NCI-H1417 (cell line): ENCODE data around the gene WASF2.
"Not testable (repeated sequence)": the region's sequence is repeated elsewhere in the genome, so short reads cannot be mapped to it uniquely, and the experiment has no call there.

Experiments
- DNase-seq, 3 experiments: peaks; one replicate each; lab custom pipeline; 2025; lab: John Stamatoyannopoulos, UW

The WASF2 gene, protein sequence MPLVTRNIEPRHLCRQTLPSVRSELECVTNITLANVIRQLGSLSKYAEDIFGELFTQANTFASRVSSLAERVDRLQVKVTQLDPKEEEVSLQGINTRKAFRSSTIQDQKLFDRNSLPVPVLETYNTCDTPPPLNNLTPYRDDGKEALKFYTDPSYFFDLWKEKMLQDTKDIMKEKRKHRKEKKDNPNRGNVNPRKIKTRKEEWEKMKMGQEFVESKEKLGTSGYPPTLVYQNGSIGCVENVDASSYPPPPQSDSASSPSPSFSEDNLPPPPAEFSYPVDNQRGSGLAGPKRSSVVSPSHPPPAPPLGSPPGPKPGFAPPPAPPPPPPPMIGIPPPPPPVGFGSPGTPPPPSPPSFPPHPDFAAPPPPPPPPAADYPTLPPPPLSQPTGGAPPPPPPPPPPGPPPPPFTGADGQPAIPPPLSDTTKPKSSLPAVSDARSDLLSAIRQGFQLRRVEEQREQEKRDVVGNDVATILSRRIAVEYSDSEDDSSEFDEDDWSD

GRCh38 chr1:27489973-27490741 lies at the start of gene WASF2:
Gene WASF2, minus strand, starts transcription at chr1:27490167. Its CDS starts 61,277 bp downstream, at chr1:27428890.
- DNase-seq, result peak; percentile 98

DNA sequence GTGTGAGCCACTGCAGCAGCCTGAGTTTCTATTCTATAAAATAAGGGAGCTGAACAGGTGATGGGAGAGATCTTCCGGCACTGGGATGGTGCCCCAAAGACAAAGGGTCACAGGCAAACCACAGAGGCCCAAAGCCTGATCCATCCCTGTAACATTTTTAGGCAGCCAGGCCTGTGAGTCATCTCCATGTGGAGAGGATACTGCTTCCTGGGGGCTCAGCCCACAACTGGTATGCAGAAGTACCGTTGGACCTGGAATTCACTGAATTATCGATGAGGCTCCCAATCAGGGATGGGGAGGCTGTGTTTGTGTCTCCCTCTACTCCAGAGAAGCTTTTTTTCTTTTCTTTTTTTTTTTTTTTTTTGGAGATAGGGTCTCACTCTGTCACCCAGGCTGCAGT lies 48.8 kb upstream of the WASF2 start:
- no peak for DNase-seq

GRCh38 chr1:27538305-27538676 lies 48.3 kb upstream of the WASF2 start:
- DNase-seq, result not testable (repeated sequence)

GRCh38 chr1:27536767-27537166 lies 46.8 kb upstream of the WASF2 start:
- peak; percentile 44 to 90 (median 75) for DNase-seq

DNA sequence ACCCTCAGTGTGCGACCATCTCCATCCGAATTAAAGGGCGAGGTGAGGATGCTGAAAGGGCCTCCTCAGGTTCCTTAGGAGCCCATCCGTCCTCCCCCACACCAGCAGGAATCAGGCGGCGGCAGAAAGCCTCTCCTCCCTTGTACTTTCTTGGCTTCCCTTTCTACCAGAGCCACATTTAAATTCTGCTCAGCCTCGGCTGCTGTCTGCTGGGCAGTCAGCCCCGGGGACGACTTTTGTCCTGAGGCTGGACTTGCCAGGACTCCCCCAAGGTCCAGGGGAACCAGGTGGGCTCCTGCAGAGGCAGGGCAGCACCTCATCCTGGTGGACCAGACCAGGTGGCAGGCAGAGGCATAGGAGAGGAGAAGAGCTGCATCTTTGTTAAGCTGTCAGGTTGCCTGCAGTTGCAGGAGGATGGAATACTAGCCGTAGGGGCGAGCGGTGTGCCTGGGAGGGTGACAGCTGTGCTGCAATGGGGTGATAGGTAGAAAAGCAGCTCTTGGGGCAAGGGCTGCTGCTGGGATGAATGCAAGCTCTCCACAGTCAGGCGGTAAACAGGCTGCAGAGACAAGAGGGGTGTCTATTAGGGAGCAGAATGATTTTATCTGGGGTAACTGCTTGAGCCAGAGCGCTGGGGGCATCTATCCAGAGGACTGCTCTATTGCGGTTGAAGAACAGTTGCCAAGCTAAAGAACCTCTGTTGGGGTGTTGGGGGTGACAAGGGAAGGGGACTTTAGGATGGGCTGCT lies 46.2 kb upstream of the WASF2 start:
- DNase-seq, result no peak

GRCh38 chr1:27535386-27535785 lies 45.4 kb upstream of the WASF2 start:
- no peak for DNase-seq

DNA sequence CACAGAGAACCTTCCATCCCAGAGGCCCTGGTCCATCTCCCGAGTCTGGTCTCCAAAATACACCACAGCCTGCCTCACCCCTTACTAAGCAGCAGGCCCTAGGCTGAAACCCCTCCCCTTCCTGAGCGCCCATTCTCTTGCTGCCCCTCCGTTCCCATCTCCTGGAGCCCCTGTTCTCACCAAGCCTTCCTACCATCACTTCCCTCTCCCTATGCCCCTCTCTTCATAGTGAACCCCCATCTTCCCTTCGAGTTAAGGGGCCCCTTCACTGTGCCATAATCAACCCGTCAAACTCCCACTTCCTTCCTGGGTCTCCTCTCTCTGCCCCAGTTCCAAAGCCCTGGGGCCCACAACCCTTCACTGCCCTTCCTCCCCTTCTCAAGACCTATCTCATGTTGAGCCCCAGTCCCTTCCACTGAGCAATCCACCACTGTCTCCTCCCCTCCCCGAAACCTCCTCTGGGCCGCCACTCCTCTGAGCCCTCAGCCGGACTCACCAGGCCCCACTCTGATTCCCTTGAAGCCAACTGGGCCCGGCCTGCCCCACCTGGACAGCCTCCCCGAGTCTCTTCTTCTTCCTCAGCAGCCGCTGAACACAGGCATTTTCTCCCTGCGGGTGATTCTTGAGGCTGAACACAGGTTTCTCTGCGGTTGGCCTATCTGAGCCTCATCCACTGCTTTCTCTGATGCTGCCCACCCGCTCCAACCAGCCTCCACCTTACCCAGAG lies 42.2 kb upstream of the WASF2 start:
- DNase-seq, result no peak

- no peak for DNase-seq
Observed at GRCh38 chr1:27530192-27530591, 40.2 kb upstream of the WASF2 start.

GRCh38 chr1:27529704-27530018 lies 39.7 kb upstream of the WASF2 start:
- DNase-seq, result peak; percentile 25 to 68 (median 34)

- DNase-seq, result peak; percentile 70 to 93 (median 90)
Observed at GRCh38 chr1:27528818-27529703, 39.1 kb upstream of the WASF2 start.

DNA sequence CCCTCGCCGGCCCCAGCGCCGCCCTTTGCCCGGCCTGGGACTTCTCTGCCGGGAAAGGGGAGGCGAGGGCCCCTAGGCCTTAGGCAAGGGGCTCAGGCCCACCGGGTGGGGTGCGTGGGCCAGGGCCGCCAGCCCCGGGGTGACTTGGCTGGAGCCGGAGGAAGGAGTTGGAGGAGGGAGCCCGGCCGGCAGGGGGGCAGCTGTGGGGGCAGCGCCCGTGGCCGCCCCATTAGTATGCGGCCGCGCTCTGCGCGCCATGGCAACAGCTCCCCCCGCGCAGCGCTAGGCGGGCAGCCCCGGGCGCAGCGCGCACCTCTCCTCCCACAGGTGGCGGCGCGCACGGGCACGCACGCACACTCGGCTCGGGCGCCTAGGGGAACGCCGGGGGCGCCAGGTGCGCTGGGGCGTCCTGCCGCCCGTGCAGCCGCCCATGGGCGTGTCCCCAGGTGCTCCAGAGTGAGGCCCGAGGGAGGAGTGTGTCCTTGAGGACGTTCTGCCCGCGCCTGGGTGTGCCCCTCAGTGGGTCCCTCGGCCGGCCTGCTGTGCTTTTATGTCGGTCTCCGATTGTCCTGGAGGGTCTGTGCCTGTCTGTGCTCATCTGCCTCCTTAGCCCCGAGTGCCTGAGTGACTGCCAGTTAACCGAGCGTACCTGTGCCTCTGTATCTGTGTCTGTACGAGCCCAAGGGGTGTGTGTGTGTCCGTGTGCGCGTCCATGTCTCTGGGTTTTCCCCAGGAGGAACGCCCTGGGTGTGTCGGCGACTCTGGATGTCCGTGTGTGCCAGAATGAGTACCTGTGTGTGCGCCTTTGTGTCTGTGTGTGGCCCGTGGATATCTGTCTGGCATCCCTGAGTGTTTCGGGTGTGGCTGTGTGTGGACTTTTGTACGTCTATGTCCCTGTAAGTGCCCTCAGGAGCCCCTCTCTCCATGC lies 38.2 kb upstream of the WASF2 start:
- peak; percentile 97 for DNase-seq

DNA sequence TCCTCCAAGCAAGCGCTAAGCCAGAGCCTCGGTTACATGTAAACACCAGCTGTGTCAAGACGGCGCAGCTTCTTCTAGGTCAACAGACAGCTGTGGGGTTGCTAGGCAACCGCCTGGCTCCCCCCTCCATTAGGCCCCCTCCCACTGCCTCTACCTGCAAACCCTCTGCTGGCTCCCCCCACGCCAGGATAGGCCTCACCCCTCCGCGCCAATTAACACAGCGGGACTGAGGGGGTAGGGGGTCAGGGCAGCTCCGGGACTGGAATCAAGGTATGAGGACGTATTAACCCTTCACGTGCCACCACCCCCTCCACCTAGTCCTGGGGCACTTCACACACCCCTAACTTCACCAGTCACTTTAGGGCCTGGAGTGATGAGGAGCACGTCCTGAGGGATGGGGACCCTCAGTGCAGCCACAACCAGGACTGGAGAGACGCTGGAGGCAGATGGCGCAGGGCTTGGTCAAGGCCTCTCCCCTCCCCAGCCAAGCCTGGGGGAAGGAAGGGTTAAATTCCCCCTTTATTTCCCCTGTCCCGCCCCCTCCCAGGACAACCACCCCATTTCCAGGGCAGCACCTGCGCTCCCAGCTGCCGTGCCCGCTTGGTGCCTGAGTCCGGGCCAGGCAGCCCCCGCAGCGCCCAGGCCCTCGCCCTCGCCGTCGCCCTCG lies 37.4 kb upstream of the WASF2 start:
- peak; percentile 94 to 99 (median 99) for DNase-seq

- peak in 2 of 3 experiments; percentile 59 to 84 for DNase-seq
Observed at GRCh38 chr1:27526569-27527222, 36.7 kb upstream of the WASF2 start.

- DNase-seq, result peak; percentile 85 to 91 (median 91)
Observed at GRCh38 chr1:27525296-27526272, 35.6 kb upstream of the WASF2 start.

DNA sequence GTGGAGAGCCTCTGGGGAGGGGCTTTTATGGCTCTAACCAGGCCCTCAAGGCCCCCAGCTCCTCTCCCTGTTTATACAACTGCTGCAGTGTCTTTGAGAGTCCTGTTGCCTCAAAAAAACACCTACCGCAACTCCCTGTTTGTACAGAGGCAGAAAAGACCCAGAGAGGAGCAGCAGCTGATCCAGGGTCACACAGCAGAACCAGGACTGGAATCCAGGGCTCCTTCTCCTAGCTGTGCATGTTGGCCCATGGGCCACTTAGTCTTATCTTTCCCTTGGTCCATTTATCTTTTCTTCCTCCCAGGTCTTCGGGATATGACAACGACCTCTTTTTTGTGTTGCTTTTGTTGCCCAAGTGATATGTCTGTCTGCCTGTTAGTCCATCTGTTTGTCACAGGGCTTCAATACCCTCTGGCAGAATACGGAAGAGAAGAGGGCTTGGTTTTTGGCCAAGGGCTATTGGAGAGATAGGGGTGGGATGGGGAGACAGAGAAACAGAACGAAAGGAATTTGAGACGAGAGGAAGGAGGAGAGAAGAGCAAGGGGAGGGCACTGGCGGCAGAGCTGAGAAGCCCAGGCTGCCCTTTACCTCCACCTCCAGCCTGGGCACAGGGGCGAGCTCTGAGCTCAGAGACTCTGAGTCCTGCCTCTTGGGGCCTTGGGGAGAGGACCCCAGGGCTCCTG lies 33.5 kb upstream of the WASF2 start:
- DNase-seq, result no peak
